GM12892 (cell line): ENCODE results near the gene CYTH4.

Experiments
- DNase-seq: peaks from one replicate; pipeline ENCODE4 v3.0.0; 2011; ENCODE audit not compliant: insufficient read length
- FAIRE-seq: peaks from 2 replicates; lab custom pipeline; 2011; peaks lifted over from hg19 to GRCh38; lab: Jason Lieb, UNC
- POLR2A ChIP-seq: IDR thresholded peaks from 2 replicates; pipeline ENCODE4 v1.6.1; 2011; ENCODE audit warnings: low read depth, low read length, control low read depth
- POLR2AphosphoS5 ChIP-seq: IDR thresholded peaks from 2 replicates; pipeline ENCODE4 v1.6.1; 2011; ENCODE audit warnings: low read depth, low read length, control low read depth
- TAF1 ChIP-seq: IDR thresholded peaks from 2 replicates; pipeline ENCODE4 v1.6.1; 2011; ENCODE audit warnings: low read depth, mild to moderate bottlenecking, control low read depth, low read length, borderline replicate concordance

Gene CYTH4

GRCh38 chr22:37353839-37354238 lies 71.5 kb downstream of the CYTH4 start:
- FAIRE-seq, result no peak
- DNase-seq, result no peak
- no peak for TF ChIP-seq POLR2A
- TF ChIP-seq POLR2AphosphoS5, result no peak
- no peak for TF ChIP-seq TAF1

- FAIRE-seq, result no peak
- DNase-seq, result no peak
- TF ChIP-seq POLR2A (no peak), POLR2AphosphoS5 (no peak), TAF1 (no peak)
Observed at GRCh38 chr22:37354261-37354660, 72.0 kb downstream of the CYTH4 start.

GRCh38 chr22:37354670-37355069 lies 72.4 kb downstream of the CYTH4 start:
- TF ChIP-seq TAF1, result no peak
- TF ChIP-seq POLR2A, result no peak
- TF ChIP-seq POLR2AphosphoS5, result no peak

GRCh38 chr22:37355174-37355573 lies 72.9 kb downstream of the CYTH4 start:
- FAIRE-seq, result no peak
- TF ChIP-seq TAF1 (no peak), POLR2A (no peak), POLR2AphosphoS5 (no peak)
- no peak for DNase-seq

More at GRCh38 chr22:37354670-37355069, 72.4 kb downstream of the CYTH4 start:
- DNase-seq, result no peak
- FAIRE-seq, result no peak

GRCh38 chr22:37356922-37357321 lies 74.6 kb downstream of the CYTH4 start:
- FAIRE-seq (no peak), DNase-seq (no peak)
- no peak for TF ChIP-seq TAF1
- no peak for TF ChIP-seq POLR2A
- no peak for TF ChIP-seq POLR2AphosphoS5

GRCh38 chr22:37357446-37358075 lies 75.3 kb downstream of the CYTH4 start:
- DNase-seq (no peak), FAIRE-seq (no peak)
- TF ChIP-seq TAF1, result no peak
- TF ChIP-seq POLR2A, result no peak
- TF ChIP-seq POLR2AphosphoS5, result no peak

- no peak for DNase-seq
- TF ChIP-seq POLR2A (no peak), POLR2AphosphoS5 (no peak), TAF1 (no peak)
- no peak for FAIRE-seq
Observed at GRCh38 chr22:37358386-37358785, 76.1 kb downstream of the CYTH4 start.

GRCh38 chr22:37358917-37359316 lies 76.6 kb downstream of the CYTH4 start:
- FAIRE-seq, result no peak
- no peak for DNase-seq
- no peak for TF ChIP-seq POLR2A
- no peak for TF ChIP-seq TAF1
- no peak for TF ChIP-seq POLR2AphosphoS5

GRCh38 chr22:37362621-37363020 lies 80.3 kb downstream of the CYTH4 start:
- FAIRE-seq, result peak; percentile 48
- no peak for TF ChIP-seq POLR2AphosphoS5
- TF ChIP-seq POLR2A, result no peak
- no peak for TF ChIP-seq TAF1

GRCh38 chr22:37363261-37363992 lies 81.1 kb downstream of the CYTH4 start:
- TF ChIP-seq POLR2AphosphoS5 (no peak), TAF1 (no peak), POLR2A (no peak)
- DNase-seq (no peak), FAIRE-seq (no peak)

More at GRCh38 chr22:37362621-37363020, 80.3 kb downstream of the CYTH4 start:
- no peak for DNase-seq
